Ovary (tissue), 9 donors: Measurements from ENCODE around the gene NAA11. TPM values are rescaled to one million over a fixed set of nuclear protein-coding genes. Genes with fewer than 3 reads are reported as not detected.

Source experiments
- DNase-seq, 5 donors: peaks; one replicate each; pipeline ENCODE4 v3.0.0-alpha.2; 2019 to 2020
- H3K27ac ChIP-seq, 2 donors: fragments of 200-600 bp; one replicate each; pipeline versions ENCODE4 v1.5.1 to v1.8.0; 2019 to 2022
- H3K27me3 ChIP-seq: fragments of 200-600 bp; one replicate; pipeline ENCODE4 v1.8.0; 2022
- H3K36me3 ChIP-seq: fragments of 200-600 bp; sonication (generic); one replicate; pipeline ENCODE4 v1.5.1; 2019
- H3K4me1 ChIP-seq: one replicate; pipeline ENCODE4 v1.8.1; 2013; ENCODE audit warnings: mild to moderate bottlenecking, moderate library complexity; ENCODE audit not compliant: insufficient read depth
- H3K4me3 ChIP-seq: fragments of 200-600 bp; sonication (generic); one replicate; pipeline ENCODE4 v1.5.1; 2017
- H3K9me3 ChIP-seq, 2 donors: fragments of 200-600 bp in 1 of 2; sonication (generic) in 1 of 2; one replicate each; pipeline versions ENCODE4 v1.5.1 to v1.8.1; 2013 to 2019; ENCODE audit warnings: mild to moderate bottlenecking in 1 of 2, moderate library complexity in 1 of 2
- EP300 ChIP-seq: sonication (generic); formaldehyde crosslinking; IDR thresholded peaks from one replicate; pipeline ENCODE4 v1.6.1; 2017; ENCODE audit warnings: antibody characterized with exemption
- POLR2A ChIP-seq: fragments of 450-650 bp; IDR thresholded peaks from one replicate; pipeline ENCODE4 v1.6.1; 2017; ENCODE audit warnings: antibody characterized with exemption, mild to moderate bottlenecking, moderate library complexity
- WGBS, 3 donors: extraction: QIAGEN DNeasy Blood & Tissue Kit in 1 of 3; methylation state at CpG; one replicate each; pipeline versions ENCODE4 v1.1.5 to v1.1.7; 2013 to 2017; 5-methylcytosine and 5-hydroxymethylcytosine counted together
- intact Hi-C, 4 donors: fragments of 100-400 bp; cut with DNase I; formaldehyde crosslinking; loops; one replicate each; pipeline versions ENCODE4 v1.11.0 to v1.15.1; 2022 to 2023
- polyA plus RNA-seq, 2 donors: library from polyadenylated mRNA; stranded (reverse); fragments of 200-250 nt in 1 of 2; fragments of 350-450 nt in 1 of 2; fragmentation: Illumina TruSeq in 1 of 2; extraction: RNeasy Lipid Tissue Mini Kit (QIAGEN cat#74804) in 1 of 2; gene quantifications; one replicate each; pipeline ENCODE4 v1.2.3, GENCODE V29; 2013 to 2014
- total RNA-seq, 7 donors: library from RNA; depleted of rRNA in 2 of 7; stranded (reverse); fragments of >200 nt in 2 of 7; fragmentation: NEBNext Ultra II Directional in 3 of 7; extraction: Animal tissue kit (Norgen Biotek cat#: 25700) in 3 of 7; gene quantifications; one replicate each; pipeline versions ENCODE4 v1.1.0 to v1.2.4, GENCODE V29; 2016 to 2023
- TF ChIP-seq, protein P1 (sequence below), 3 donors: fragments of 450-650 bp in 2 of 3; fragments of 200-600 bp in 1 of 3; IDR thresholded peaks; one replicate each; pipeline versions ENCODE4 v1.5.1 to v1.8.0; 2016 to 2022; ENCODE audit warnings: antibody characterized with exemption in 3 of 3, mild to moderate bottlenecking in 1 of 3
- donor health status: DM: no; HTN: no; CAD: no; lungs with moderate emphysema.
- donor health status: DM: no; HTN: no; CAD: no.
- donor health status: Bipolar disorder and iron deficiency.
- donor health status: DM: yes; HTN: yes; CAD: no.
- donor health status: DM: no; HTN: no; CAD: no.
- donor health status: DM: yes; HTN: yes; CAD: no.

The NAA11 gene
- total and polyA plus RNA-seq, 9 donors, result not detected

- H3K27ac ChIP-seq, result no peak overlapping the region
- TF ChIP-seq EP300 (no peak), POLR2A (no peak)
- TF ChIP-seq, protein P1, sequence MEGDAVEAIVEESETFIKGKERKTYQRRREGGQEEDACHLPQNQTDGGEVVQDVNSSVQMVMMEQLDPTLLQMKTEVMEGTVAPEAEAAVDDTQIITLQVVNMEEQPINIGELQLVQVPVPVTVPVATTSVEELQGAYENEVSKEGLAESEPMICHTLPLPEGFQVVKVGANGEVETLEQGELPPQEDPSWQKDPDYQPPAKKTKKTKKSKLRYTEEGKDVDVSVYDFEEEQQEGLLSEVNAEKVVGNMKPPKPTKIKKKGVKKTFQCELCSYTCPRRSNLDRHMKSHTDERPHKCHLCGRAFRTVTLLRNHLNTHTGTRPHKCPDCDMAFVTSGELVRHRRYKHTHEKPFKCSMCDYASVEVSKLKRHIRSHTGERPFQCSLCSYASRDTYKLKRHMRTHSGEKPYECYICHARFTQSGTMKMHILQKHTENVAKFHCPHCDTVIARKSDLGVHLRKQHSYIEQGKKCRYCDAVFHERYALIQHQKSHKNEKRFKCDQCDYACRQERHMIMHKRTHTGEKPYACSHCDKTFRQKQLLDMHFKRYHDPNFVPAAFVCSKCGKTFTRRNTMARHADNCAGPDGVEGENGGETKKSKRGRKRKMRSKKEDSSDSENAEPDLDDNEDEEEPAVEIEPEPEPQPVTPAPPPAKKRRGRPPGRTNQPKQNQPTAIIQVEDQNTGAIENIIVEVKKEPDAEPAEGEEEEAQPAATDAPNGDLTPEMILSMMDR (IDR thresholded peaks at IDR 0.05), result no peak
- no peak overlapping the region for H3K4me3 ChIP-seq
- intact Hi-C loops, result no loop called here
- H3K27me3 ChIP-seq, result no peaks in the 10 kb centered on the region
- no peak for DNase-seq
- no peaks in the 10 kb centered on the region for H3K4me1 ChIP-seq
- H3K9me3 ChIP-seq, result no peaks in the 10 kb centered on the region
- H3K36me3 ChIP-seq, result no peaks in the 10 kb centered on the region
- 71 to 86% (median 81%) methylated on average over 2 of the region's 2 CpGs for WGBS, 3 donors
These were observed 33.9 kb downstream of the NAA11 start for GRCh38 chr4:79292008-79292407.

DNA sequence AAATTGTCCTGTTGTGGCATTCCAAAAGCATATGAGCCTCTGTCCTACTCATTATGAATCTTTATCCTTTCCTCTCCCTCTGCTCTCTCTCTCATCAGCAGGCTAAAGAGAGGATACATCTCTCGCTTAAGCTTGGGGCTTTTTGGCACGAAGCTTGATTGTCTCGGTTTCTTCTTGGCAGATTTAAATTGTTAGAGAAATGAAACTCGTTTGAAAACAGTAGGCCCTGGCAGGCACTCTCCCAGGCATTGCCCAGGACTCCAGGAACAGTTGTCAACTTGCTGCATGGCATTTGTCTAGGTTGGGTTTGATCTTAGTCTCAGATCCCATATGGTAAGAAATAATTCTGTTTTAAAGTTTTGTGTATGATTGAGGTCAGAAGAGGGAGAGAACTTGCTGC lies 35.5 kb downstream of the NAA11 start:
- TF ChIP-seq EP300, result no peak
- TF ChIP-seq, protein P1 (IDR thresholded peaks at IDR 0.05), result no peak
- no peak for TF ChIP-seq POLR2A
- intact Hi-C loops, result no loop called here
- Histone ChIP-seq H3K27me3 (no peaks in the 10 kb centered on the region), H3K4me1 (no peaks in the 10 kb centered on the region), H3K4me3 (no peak overlapping the region), H3K36me3 (no peaks in the 10 kb centered on the region), H3K9me3 (no peaks in the 10 kb centered on the region), H3K27ac (no peak overlapping the region)
- 70 to 78% (median 75%) methylated on average over 4 of the region's 4 CpGs for WGBS, 3 donors
- DNase-seq, result no peak

- Histone ChIP-seq H3K27me3 (no peaks in the 10 kb centered on the region), H3K36me3 (no peaks in the 10 kb centered on the region), H3K4me1 (no peaks in the 10 kb centered on the region), H3K4me3 (no peak overlapping the region), H3K27ac (no peak overlapping the region), H3K9me3 (no peaks in the 10 kb centered on the region)
- no peak for DNase-seq
- intact Hi-C loops, result no loop called here
- WGBS, 3 donors, result 90 to 96% (median 90%) methylated on average over 1 of the region's 1 CpG
- TF ChIP-seq POLR2A (no peak), EP300 (no peak)
- TF ChIP-seq, protein P1 (IDR thresholded peaks at IDR 0.05), result no peak
These were observed 37.7 kb downstream of the NAA11 start for GRCh38 chr4:79288185-79288584.

- H3K27me3 ChIP-seq, result no peaks in the 10 kb centered on the region
- no peak for DNase-seq
- H3K9me3 ChIP-seq, result no peaks in the 10 kb centered on the region
- no peaks in the 10 kb centered on the region for H3K4me1 ChIP-seq
- H3K27ac ChIP-seq, result no peak overlapping the region
- no peak overlapping the region for H3K4me3 ChIP-seq
- intact Hi-C loops, result no loop called here
- no peaks in the 10 kb centered on the region for H3K36me3 ChIP-seq
- TF ChIP-seq EP300 (no peak), POLR2A (no peak)
- TF ChIP-seq, protein P1 (IDR thresholded peaks at IDR 0.05), result no peak
These were observed 38.1 kb downstream of the NAA11 start for GRCh38 chr4:79287718-79288117.

- DNase-seq, result no peak
- no peak overlapping the region for H3K27ac ChIP-seq
- H3K36me3 ChIP-seq, result no peaks in the 10 kb centered on the region
- H3K9me3 ChIP-seq, result no peaks in the 10 kb centered on the region
- intact Hi-C loops, result no loop called here
- H3K4me1 ChIP-seq, result no peaks in the 10 kb centered on the region
- H3K4me3 ChIP-seq, result no peak overlapping the region
- WGBS, 3 donors, result 45 to 60% (median 45%) methylated on average over 2 of the region's 2 CpGs
- no peaks in the 10 kb centered on the region for H3K27me3 ChIP-seq
- TF ChIP-seq, protein P1 (IDR thresholded peaks at IDR 0.05), result no peak
- TF ChIP-seq EP300 (no peak), POLR2A (no peak)
These were observed 38.8 kb downstream of the NAA11 start for GRCh38 chr4:79287076-79287475.
